HCT116 (cell line): Measurements from ENCODE around the gene DYDC1. TPM values are rescaled to one million over a fixed set of nuclear protein-coding genes. Genes with fewer than 3 reads are reported as not detected.

ENCODE experiments used
- ATAC-seq: fragments of 200-7000 bp; cut with Tn5 transposase; 2 replicates; pipeline ENCODE4 v1.9.1; 2020; ENCODE audit warnings: mild to moderate bottlenecking, moderate library complexity
- BruUV-seq: library from RNA; stranded (reverse); fragments of 400-500 nt; replicated peaks from 2 replicates; lab custom pipeline; 2021; lab: Mats Ljungman, UMichigan
- CTCF ChIA-PET: fragments of 300-600 bp; sonication (Branson Sonifier 250); formaldehyde crosslinking; loops from one replicate; lab custom pipeline; 2021; ENCODE audit warnings: antibody characterized with exemption; lab: Charles Lee
- POLR2A ChIA-PET: fragments of 300-600, 350-600 bp; sonication (Branson Sonifier 250); formaldehyde crosslinking; loops from one replicate; lab custom pipeline; 2021; ENCODE audit warnings: antibody characterized with exemption; lab: Charles Lee
- RAD21 ChIA-PET, 2 experiments: fragments of 300-600 bp; sonication (Branson Sonifier 250); formaldehyde crosslinking; loops; one replicate each; lab custom pipeline; 2023; ENCODE audit warnings: low total read pairs in 2 of 2; ENCODE audit not compliant: uncharacterized antibody in 2 of 2, unreplicated experiment in 2 of 2, low non-redundant PET in 1 of 2; lab: Charles Lee
- DNase-seq: peaks from one replicate; pipeline ENCODE4 v3.0.0-alpha.2; 2010; ENCODE audit warnings: low read depth, low spot score
- H2AFZ ChIP-seq: fragments of 200-600 bp; shearing (Covaris generic), sonication (generic); 2 replicates; pipeline ENCODE4 v1.6.1; 2017; ENCODE audit warnings: low read depth, mixed run types, mixed read lengths, antibody characterized with exemption, low read length; ENCODE audit not compliant: poor library complexity, severe bottlenecking
- H3K27ac ChIP-seq: 2 replicates; pipeline ENCODE4 v1.5.1; 2012; ENCODE audit warnings: low read depth, low read length
- H3K27me3 ChIP-seq: fragments of 200-600 bp; sonication (generic); 2 replicates; pipeline ENCODE4 v1.6.1; 2016; ENCODE audit warnings: mixed run types, low read length, mixed read lengths; ENCODE audit not compliant: insufficient read depth
- H3K36me3 ChIP-seq, 2 experiments: fragments of 200-500 bp in 1 of 2; fragments of 200-600 bp in 1 of 2; sonication (Bioruptor generic) in 1 of 2; sonication (generic) in 1 of 2; 2 replicates each; pipeline versions ENCODE4 v1.5.1 to v1.6.1; 2014 to 2016; ENCODE audit warnings: low read length in 2 of 2, inconsistent platforms in 1 of 2, mixed read lengths in 1 of 2, mixed run types in 1 of 2; ENCODE audit not compliant: insufficient read depth in 2 of 2, control insufficient read depth in 1 of 2
- H3K4me1 ChIP-seq, 2 experiments: fragments of 200-600 bp in 1 of 2; sonication (generic) in 1 of 2; 2 replicates each; pipeline versions ENCODE4 v1.5.1 to v1.6.1; 2012 to 2017; ENCODE audit warnings: low read length in 2 of 2, inconsistent platforms in 1 of 2, mild to moderate bottlenecking in 1 of 2, mixed read lengths in 1 of 2, mixed run types in 1 of 2, moderate library complexity in 1 of 2; ENCODE audit not compliant: insufficient read depth in 2 of 2, control insufficient read depth in 1 of 2
- H3K4me2 ChIP-seq: fragments of 200-600 bp; sonication (generic); 2 replicates; pipeline ENCODE4 v1.6.1; 2017; ENCODE audit warnings: mixed run types, low read length, mixed read lengths
- H3K4me3 ChIP-seq, 2 experiments: fragments of 200-600 bp in 1 of 2; sonication (generic) in 1 of 2; replicated peaks in 1 of 2; 2 replicates each; pipeline ENCODE4 v1.5.1; 2011 to 2016; ENCODE audit warnings: low read length in 2 of 2, control low read depth in 1 of 2, low read depth in 1 of 2, mild to moderate bottlenecking in 1 of 2, mixed read lengths in 1 of 2, mixed run types in 1 of 2
- H3K79me2 ChIP-seq: fragments of 200-600 bp; sonication (generic); 2 replicates; pipeline ENCODE4 v1.6.1; 2017; ENCODE audit warnings: mild to moderate bottlenecking, mixed run types, low read length, moderate library complexity, mixed read lengths; ENCODE audit not compliant: insufficient read depth
- H3K9ac ChIP-seq: fragments of 200-600 bp; sonication (generic); 2 replicates; pipeline ENCODE4 v1.6.1; 2016; ENCODE audit warnings: low read length, mixed read lengths
- H3K9me2 ChIP-seq: fragments of 200-600 bp; sonication (generic), shearing (Covaris generic); 2 replicates; pipeline ENCODE4 v1.6.1; 2017; ENCODE audit warnings: mixed run types, mild to moderate bottlenecking, moderate library complexity; ENCODE audit not compliant: insufficient read depth
- H3K9me3 ChIP-seq, 2 experiments: fragments of 200-500 bp in 1 of 2; fragments of 200-600 bp in 1 of 2; sonication (Bioruptor generic) in 1 of 2; sonication (generic) in 1 of 2; 2 replicates each; pipeline ENCODE4 v1.6.1; 2014 to 2017; ENCODE audit warnings: low read length in 2 of 2, mixed read lengths in 2 of 2, inconsistent platforms in 1 of 2, low read depth in 1 of 2, mild to moderate bottlenecking in 1 of 2, mixed run types in 1 of 2, moderate library complexity in 1 of 2; ENCODE audit not compliant: control insufficient read depth in 1 of 2, insufficient read depth in 1 of 2
- H4K20me1 ChIP-seq: fragments of 200-600 bp; sonication (generic), shearing (Covaris generic); 2 replicates; pipeline ENCODE4 v1.6.1; 2017; ENCODE audit warnings: mixed run types, mild to moderate bottlenecking, moderate library complexity; ENCODE audit not compliant: insufficient read depth
- CEBPB ChIP-seq: IDR thresholded peaks from 2 replicates; pipeline ENCODE4 v1.6.1; 2012; ENCODE audit warnings: low read depth
- CTCF ChIP-seq, 3 experiments: fragments of 200-600 bp in 1 of 3; sonication (generic) in 1 of 3; IDR thresholded peaks in 2 of 3; conservative IDR thresholded peaks in 1 of 3; 2 replicates each; pipeline ENCODE4 v1.5.1; 2012 to 2017; ENCODE audit warnings: low read depth in 2 of 3, low read length in 2 of 3, antibody characterized with exemption in 1 of 3, borderline replicate concordance in 1 of 3, control low read depth in 1 of 3, mild to moderate bottlenecking in 1 of 3, mixed read lengths in 1 of 3, mixed run types in 1 of 3, moderate library complexity in 1 of 3; ENCODE audit not compliant: insufficient read depth in 1 of 3
- EZH2 ChIP-seq: fragments of 200-600 bp; sonication (generic); IDR thresholded peaks from 2 replicates; pipeline ENCODE4 v1.6.1; 2017; ENCODE audit warnings: antibody characterized with exemption, mixed run types
- EZH2phosphoT487 ChIP-seq: fragments of 200-600 bp; IDR thresholded peaks from 2 replicates; pipeline ENCODE4 v1.6.1; 2018; ENCODE audit warnings: antibody characterized with exemption, borderline replicate concordance
- FOSL1 ChIP-seq: IDR thresholded peaks from 2 replicates; pipeline ENCODE4 v1.6.1; 2012; ENCODE audit warnings: low read depth
- JUND ChIP-seq: IDR thresholded peaks from 2 replicates; pipeline ENCODE4 v1.6.1; 2012
- MAX ChIP-seq: IDR thresholded peaks from 2 replicates; pipeline ENCODE4 v1.6.1; 2012
- POLR2A ChIP-seq: IDR thresholded peaks from 2 replicates; pipeline ENCODE4 v1.7.0; 2011; ENCODE audit warnings: borderline replicate concordance; ENCODE audit not compliant: insufficient read depth, insufficient read length; ENCODE audit errors: extremely low read depth
- POLR2AphosphoS5 ChIP-seq: IDR thresholded peaks from 2 replicates; pipeline ENCODE4 v1.6.1; 2011; ENCODE audit warnings: mild to moderate bottlenecking, low read depth, low read length, moderate library complexity
- RAD21 ChIP-seq: IDR thresholded peaks from 2 replicates; pipeline ENCODE4 v1.6.1; 2012; ENCODE audit warnings: low read depth, mild to moderate bottlenecking
- REST ChIP-seq: IDR thresholded peaks from 2 replicates; pipeline ENCODE4 v1.6.1; 2012; ENCODE audit warnings: low read depth
- SIN3A ChIP-seq: IDR thresholded peaks from 2 replicates; pipeline ENCODE4 v1.6.1; 2012; ENCODE audit warnings: low read depth
- SP1 ChIP-seq: IDR thresholded peaks from 2 replicates; pipeline ENCODE4 v1.6.1; 2012; ENCODE audit warnings: low read depth
- SRF ChIP-seq: IDR thresholded peaks from 2 replicates; pipeline ENCODE4 v1.6.1; 2012; ENCODE audit warnings: low read depth
- TCF7L2 ChIP-seq: IDR thresholded peaks from 2 replicates; pipeline ENCODE4 v1.7.0; 2011; ENCODE audit warnings: borderline replicate concordance, inconsistent platforms; ENCODE audit not compliant: insufficient read depth, insufficient read length; ENCODE audit errors: extremely low read depth
- YY1 ChIP-seq: IDR thresholded peaks from 2 replicates; pipeline ENCODE4 v1.6.1; 2011; ENCODE audit warnings: low read length, low read depth, moderate library complexity, mild to moderate bottlenecking; ENCODE audit not compliant: insufficient replicate concordance; ENCODE audit errors: extremely low read depth
- ZBTB33 ChIP-seq: IDR thresholded peaks from 2 replicates; pipeline ENCODE4 v1.6.1; 2011; ENCODE audit warnings: mild to moderate bottlenecking, low read length, moderate library complexity; ENCODE audit not compliant: insufficient replicate concordance; ENCODE audit errors: extremely low read depth
- ZFX ChIP-seq: fragments of 450-650 bp; IDR thresholded peaks from 2 replicates; pipeline ENCODE4 v1.6.1; 2017
- ZNF274 ChIP-seq: fragments of 200-500 bp; sonication (Bioruptor generic); IDR thresholded peaks from 2 replicates; pipeline ENCODE4 v1.6.1; 2014; ENCODE audit warnings: mild to moderate bottlenecking, low read depth, low read length, inconsistent platforms
- intact Hi-C: fragments of 100-400 bp; cut with micrococcal nuclease; formaldehyde crosslinking; loops from 2 replicates; pipeline ENCODE4 v1.10.0; 2022
- total RNA-seq: library from RNA; stranded (reverse); gene quantifications from one replicate; pipeline ENCODE4 v1.2.1, GENCODE V29; 2021; ENCODE audit not compliant: unreplicated experiment

DYDC1 gene
- total RNA-seq, 1 experiment from 2014 or later: not detected

GRCh38 chr10:80289451-80290287 lies 66.9 kb downstream of the DYDC1 start, which contains the start of gene MAT1A:
MAT1A (minus strand) TSS chr10:80289658; CDS start chr10:80289423, 235 bp downstream.
- no TSS peak for BruUV-seq
- intact Hi-C loops: no loop called here
- Histone ChIP-seq H3K4me3 (peak within 1 kb of the TSS in 1 of 2 experiments; percentile 17; a peak in 1 of 4 replicates), H3K36me3 (no peaks in the 10 kb centered on the region), H3K9me2 (no peaks in the 10 kb centered on the region), H3K4me1 (peaks cover 4 to 13% of the 10 kb centered on the region in 2 experiments; a peak in 3 of 4 replicates), H4K20me1 (no peaks in the 10 kb centered on the region), H3K79me2 (no peaks in the 10 kb centered on the region), H3K27ac (peak within 1 kb of the TSS; percentile 42), H2AFZ (peak within 1 kb of the TSS; percentile 93), H3K9me3 (no peaks in the 10 kb centered on the region), H3K9ac (no peak within 1 kb of the TSS), H3K4me2 (peak within 1 kb of the TSS; percentile 60), H3K27me3 (no peaks in the 10 kb centered on the region)
- ChIA-PET CTCF (interaction anchor here (1.4 to 1.6 kb wide), 2 partner anchors 29 to 374 kb away, joined by 4 to 5 read pairs; no protein-coding TSS in a partner anchor), RAD21 (no interaction called here), POLR2A (no interaction called here)
- DNase-seq: peak; percentile 74
- peak; percentile 98 for ATAC-seq
- TF ChIP-seq POLR2A: no peak
- TF ChIP-seq YY1: no peak
- TF ChIP-seq SRF: peak; percentile 98
- TF ChIP-seq ZBTB33: no peak
- no peak for TF ChIP-seq ZFX
- peak; percentile 20 for TF ChIP-seq TCF7L2
- no peak; the same call in 1 of the 2 replicates for TF ChIP-seq POLR2AphosphoS5
- peak; percentile 36 for TF ChIP-seq JUND
- TF ChIP-seq EZH2: no peak
- TF ChIP-seq ZNF274: no peak
- TF ChIP-seq MAX: peak; percentile 97
- TF ChIP-seq CTCF (IDR thresholded peaks at IDR 0.05 in 2 of 3, conservative IDR thresholded peaks at IDR 0.05 in 1 of 3; ENCODE audit: borderline replicate concordance in 1 of 3, insufficient read depth in 1 of 3, low read depth in 2 of 3, low read length in 2 of 3): peak; percentile 8 to 49 (median 48); a peak in 5 of 6 replicates
- no peak for TF ChIP-seq REST
- peak; percentile 60 for TF ChIP-seq CEBPB
- TF ChIP-seq FOSL1: no peak
- peak; percentile 19 for TF ChIP-seq SP1
- TF ChIP-seq EZH2phosphoT487: no peak
- TF ChIP-seq RAD21: no peak
- no peak for TF ChIP-seq SIN3A
